GM18861 (cell line): ENCODE measurements around the gene ZNF483.
A peak's percentile ranks its signal among the peaks of the same experiment; 100 is the strongest.
"Not testable (repeated sequence)": the region's sequence is repeated elsewhere in the genome, so short reads cannot be mapped to it uniquely, and the experiment has no call there.

Source experiments
- ATAC-seq: cut with Tn5 transposase; IDR thresholded peaks from one replicate; pipeline ENCODE4 v1.9.1; 2021; ENCODE audit not compliant: unreplicated experiment

The ZNF483 gene

DNA sequence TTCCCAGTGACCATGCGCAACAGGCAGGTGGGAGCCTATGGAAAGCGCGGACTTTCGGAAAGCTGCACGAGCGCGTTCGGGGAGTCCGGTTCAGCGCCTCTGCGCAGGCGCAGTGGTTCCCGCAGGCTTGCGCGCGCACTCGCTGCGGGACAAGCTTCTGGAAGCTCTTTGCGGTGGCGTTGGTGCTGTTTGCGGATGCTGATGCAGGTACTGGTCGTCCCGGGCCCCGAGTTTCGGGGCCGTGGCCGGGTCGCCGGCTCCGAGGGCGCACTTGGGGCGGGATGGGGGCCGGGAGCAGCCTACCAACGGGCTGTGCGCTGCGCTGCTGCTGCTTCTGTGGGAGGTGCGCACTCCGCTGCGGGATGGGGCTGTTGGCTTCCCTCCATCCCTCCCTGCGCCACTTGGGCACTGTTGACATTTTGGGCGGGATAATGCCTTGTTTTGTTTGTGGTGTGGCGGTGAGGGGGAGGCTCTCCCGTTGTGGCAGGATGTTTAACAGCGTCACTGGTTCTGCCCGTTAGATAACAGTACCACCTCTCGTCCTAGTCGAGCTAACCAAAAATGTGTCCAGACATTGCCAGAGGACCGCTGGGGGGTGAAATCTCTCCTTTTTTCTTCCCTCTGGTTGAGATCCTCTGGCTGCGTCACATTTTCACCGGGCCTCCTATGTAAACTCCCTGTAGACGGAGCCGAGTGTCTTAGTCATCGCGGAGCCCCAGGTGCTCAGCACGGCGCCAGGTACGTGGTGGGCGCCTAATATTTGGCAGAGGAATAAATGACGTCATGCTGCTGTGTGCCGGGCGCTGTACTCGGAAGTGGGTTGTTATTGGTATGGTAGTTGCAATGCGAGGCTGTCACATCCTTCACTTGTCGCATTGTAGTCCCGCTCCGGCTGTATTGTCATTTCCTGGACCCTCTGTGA lies at the start of gene ZNF483:
ZNF483 (plus strand) TSS at position 124 of the 922 bp plus-strand sequence. CDS start 2,217 bp downstream, outside the sequence.
- ATAC-seq: no peak

DNA sequence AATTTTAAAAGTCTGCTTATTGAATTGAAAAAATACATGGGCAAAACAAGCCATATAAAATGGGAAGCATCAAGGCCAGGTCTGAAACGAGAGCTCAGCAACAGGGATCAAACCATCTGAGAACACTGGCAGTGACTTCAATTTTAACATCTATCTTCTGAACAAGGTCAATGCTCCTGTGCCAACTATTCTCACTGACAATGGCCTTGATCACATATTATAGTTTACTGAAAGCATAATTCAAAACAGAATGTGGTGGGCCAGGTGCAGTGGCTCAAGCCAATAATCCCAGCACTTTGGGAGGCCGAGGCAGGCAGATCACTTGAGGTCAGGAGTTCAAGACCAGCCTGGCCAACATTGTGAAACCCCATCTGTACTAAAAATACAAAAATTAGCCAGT lies 49.8 kb upstream of the ZNF483 start:
- no peak for ATAC-seq

- ATAC-seq: no peak
These were observed 47.3 kb upstream of the ZNF483 start for GRCh38 chr9:111477677-111478076.

GRCh38 chr9:111481885-111482636 lies 42.9 kb upstream of the ZNF483 start:
- ATAC-seq: no peak

GRCh38 chr9:111482694-111483438 lies 42.1 kb upstream of the ZNF483 start:
- ATAC-seq: peak; percentile 52

GRCh38 chr9:111483439-111483857 lies 41.5 kb upstream of the ZNF483 start:
- peak; percentile 24 for ATAC-seq

DNA sequence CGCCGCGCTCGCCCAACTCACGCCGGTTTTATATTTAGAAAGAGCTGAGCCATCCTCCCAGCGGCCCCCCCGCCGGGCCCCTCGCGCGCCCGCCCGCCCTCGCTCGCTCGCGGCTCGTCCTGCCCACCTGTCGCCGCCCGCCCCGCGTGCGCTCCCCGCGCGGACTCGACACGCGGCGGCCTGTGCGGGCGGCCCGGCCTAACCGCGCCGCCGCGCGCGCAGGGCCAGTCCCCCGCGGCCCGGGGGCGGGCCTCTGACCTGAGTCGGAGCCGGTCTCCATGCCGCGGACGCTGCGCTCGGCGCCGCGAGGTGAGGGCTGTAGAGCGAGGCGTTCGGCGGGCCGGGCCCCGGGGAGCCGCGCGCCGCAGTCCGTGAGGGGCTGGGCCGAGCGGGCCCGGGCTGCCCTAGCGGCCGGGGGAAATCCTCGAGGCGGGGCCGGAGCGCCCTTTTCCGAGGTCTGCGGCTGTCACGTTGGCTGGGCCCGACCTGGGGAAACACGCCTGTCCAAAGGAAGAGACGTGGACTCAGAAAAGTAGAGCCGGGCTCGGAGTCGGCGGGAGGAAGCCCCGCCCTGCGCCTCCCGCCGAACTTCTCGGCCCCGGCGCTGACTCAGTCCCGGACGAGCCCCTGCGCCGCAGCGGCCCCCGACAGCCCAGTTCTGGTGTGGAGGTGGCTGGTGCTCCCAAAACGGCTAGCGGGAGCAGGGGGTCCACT lies 41.0 kb upstream of the ZNF483 start, which contains the start of gene ECPAS:
ECPAS (minus strand) TSS at position 526 of the 714 bp plus-strand sequence. CDS start 11,465 bp downstream, outside the sequence.
- ATAC-seq: peak; percentile 50

GRCh38 chr9:111484572-111484894 lies 40.4 kb upstream of the ZNF483 start:
- ATAC-seq: no peak

- ATAC-seq: not testable (repeated sequence)
These were observed 27.8 kb upstream of the ZNF483 start for GRCh38 chr9:111497196-111497595.

DNA sequence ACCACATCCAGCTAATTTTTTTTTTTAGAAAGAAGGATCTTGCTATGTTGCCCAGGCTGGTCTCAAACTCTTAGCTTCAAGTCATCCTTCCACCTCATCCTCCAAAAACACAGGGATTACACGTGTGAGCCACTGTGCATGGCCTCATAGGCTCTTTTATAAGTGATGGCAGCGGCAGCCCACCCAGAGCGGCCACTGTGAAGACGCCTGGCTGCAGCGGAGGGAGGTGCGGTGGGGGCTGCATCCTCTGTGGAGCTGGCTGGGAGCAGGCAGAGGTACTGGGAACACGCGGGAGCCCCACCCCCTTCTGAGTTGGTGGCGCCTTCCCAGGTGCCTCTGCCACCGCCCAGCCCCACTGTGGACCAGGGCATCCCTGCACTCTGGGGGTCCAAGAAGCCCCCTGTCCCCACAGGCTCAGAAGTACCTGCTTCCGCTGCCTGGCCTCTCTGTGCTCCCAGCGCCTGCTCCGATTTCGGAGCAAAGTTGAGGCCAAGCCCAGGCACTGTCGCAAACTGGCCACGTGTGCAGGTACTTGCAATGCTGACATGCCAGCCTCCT lies 23.9 kb upstream of the ZNF483 start:
- no peak for ATAC-seq

DNA sequence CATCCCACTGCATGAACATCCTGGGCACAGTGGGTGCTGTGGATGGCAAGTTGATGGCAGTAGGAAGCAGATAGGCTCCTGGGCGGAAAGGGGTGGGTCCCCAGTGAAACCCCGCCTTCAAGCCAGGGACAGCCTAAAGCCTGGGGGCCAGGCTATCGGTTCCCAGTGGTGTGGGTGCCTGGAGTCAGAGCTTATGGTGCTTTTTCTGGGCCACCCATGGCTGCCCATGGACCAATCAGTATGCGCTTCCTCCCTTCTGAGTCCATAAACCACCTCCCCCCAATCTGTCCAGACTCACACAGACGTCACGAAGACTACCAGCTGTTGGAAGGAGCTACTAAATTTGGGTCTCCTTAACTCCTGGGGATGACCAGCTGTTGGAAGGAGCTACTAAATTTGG lies 23.3 kb upstream of the ZNF483 start:
- no peak for ATAC-seq

DNA sequence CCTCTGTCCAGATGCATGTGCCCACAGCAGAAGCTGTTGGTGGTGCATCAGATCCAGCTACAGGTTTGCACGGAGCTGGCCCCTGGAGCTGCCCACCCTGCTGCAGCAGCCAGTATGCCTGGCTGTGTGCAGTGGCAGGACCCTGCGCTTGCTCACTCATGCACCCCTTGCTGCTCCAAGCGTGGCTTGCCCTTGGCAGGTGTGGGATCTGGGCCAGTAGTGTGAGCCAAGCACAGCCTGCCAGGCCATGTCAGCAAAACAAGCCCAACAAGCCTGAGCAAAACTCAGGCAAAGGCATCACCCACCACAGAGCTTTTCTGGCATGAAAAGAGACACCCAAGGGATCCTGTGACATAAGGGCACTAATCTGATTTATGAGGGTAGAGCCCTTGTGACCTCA lies 22.5 kb upstream of the ZNF483 start:
- ATAC-seq: no peak

- ATAC-seq: not testable (repeated sequence)
These were observed 13.4 kb upstream of the ZNF483 start for GRCh38 chr9:111511581-111511980.

GRCh38 chr9:111514967-111515366 lies 10.0 kb upstream of the ZNF483 start:
- ATAC-seq: no peak

DNA sequence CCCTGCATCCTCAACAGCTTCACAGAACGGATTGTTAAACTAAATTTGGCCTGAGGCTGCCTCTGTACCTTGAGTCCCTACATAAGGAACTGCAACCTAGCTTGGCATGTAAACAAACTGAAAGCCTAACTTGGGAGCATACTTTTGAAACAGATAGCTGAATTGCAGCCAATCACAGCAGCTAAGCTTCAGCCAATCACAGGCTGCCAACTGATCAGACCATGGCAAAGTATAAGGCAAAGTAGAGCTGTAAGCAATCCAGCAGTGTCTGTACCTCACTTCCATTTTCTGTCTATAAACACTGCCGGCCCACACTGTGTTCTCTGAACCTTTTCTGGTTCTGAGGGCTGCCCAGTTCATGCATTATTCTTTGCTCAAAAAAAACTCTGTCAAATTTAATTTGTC lies 8.9 kb upstream of the ZNF483 start:
- ATAC-seq: no peak

- no peak for ATAC-seq
These were observed 286 bp upstream of the ZNF483 start for GRCh38 chr9:111524731-111525055.

DNA sequence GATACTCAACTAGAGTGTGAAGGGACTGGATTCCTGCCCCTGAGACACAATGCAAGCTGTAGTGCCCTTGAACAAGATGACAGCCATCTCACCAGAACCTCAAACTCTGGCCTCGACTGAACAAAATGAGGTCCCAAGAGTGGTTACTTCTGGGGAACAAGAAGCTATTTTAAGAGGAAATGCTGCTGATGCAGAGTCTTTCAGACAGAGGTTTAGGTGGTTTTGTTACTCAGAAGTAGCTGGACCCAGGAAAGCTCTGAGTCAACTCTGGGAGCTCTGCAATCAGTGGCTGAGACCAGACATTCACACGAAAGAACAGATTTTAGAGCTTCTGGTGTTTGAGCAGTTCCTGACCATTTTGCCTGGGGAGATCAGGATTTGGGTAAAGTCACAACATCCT lies 2.4 kb downstream of the ZNF483 start:
- no peak for ATAC-seq

DNA sequence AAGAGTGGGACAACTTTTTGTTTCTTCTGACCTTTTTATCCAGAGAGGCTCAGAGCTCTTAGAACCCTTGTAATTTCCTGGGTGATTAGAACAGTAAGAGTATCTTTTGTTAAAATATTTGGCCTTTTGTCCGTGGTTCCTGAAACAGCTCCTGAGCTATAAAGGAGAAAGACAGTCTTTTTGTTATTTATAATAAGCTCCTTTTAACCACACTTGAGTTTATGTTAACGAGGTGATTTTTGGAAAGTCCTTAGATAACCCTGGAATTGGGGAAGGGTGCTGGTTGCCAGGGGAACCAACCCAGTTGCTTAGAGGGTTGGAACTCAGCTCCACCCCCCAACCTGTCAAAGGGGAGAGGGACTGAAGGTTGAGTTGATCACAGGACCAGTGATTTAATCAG lies 4.8 kb downstream of the ZNF483 start:
- no peak for ATAC-seq

- ATAC-seq: no peak
These were observed 6.7 kb downstream of the ZNF483 start for GRCh38 chr9:111531716-111532115.

GRCh38 chr9:111533099-111533790 lies 8.3 kb downstream of the ZNF483 start:
- no peak for ATAC-seq
